Measurements from ENCODE around the gene KIAA0825.
"Not testable (repeated sequence)": the region's sequence is repeated elsewhere in the genome, so short reads cannot be mapped to it uniquely, and the experiment has no call there.

Gene KIAA0825

DNA sequence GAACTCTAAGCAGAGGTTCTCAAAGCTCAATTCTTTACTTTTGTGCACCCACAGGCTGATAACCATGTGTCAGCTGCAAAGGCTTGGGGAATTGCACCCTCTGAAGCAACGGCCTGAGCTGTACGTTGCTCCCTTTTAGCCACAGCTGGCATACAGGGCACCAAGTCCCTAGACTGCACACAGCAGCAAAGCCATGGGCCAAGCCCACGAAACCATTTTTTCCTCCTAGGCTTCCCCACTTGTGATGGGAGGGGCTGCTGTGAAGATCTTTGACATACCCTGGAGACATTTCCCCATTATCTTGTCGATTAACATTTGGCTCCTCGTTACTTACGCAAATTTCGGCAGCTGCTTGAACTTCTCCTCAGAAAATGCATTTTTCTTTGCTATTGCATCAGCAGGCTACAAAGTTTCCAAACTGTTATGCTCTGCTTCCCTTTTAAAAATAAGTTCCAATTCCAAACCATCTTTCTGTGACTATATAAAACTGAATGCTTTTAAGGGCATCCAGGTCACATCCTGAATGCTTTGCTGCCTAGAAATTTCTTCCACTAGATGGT, 23.0 kb downstream of the KIAA0825 start:
- DNase-seq (ENCODE audit: low read depth in 2 of 3, low spot score in 2 of 3): no peak

DNA sequence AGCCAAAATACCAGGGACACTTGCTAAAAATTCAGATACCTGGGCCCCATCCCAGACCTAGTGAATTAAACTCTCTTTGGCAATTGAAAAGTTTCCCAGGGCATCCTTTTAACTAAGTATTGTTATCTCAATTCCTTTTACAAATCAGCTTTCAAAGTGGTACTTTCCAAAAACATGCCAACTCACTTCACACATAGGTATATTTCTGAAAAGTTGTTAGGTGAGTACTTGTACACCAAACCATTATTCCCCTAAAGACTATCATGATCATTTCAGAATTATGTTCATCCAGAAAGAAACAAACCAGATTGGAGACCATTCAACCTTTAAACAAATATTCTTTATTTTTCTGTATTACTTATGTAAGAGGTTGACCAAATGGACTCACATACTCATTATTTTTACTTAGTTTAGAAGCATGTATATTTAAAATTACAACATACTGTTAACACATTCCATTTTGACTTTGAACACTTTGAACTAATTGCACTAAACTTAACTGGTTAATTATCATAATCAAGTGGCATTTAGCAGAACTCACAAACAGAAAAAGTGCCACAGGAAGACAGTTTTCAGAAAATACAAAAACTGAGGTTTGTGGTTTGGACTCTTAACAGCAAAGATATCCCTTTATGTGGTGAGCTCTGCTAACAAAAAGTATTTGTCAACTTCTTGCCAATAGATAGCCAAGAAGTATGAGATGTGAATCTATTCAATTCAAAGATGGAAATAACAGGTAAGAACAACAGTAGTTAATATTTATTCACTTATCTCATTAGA, 40.7 kb downstream of the KIAA0825 start:
- DNase-seq (ENCODE audit: low read depth in 2 of 3, low spot score in 2 of 3): no peak

DNA sequence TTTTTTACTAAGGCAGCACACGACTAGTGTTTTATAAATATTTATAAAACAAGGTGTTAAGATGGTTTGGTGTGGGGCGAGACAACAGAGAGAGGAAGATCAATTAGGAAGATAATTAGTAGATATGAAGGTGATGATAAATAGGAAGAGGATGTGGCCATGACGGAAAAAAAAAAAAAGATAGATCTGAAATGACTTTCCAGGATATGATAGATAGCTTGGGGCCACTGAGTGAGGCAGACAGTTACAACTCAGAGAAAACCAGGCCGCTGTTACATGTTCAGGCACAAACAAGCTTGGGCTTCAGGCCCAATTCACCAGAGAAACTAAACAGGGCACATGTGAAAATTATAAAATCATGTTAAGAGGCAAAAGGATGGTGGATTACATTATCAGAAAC, 43.2 kb downstream of the KIAA0825 start:
- DNase-seq (ENCODE audit: low read depth in 2 of 3, low spot score in 2 of 3): no peak

DNA sequence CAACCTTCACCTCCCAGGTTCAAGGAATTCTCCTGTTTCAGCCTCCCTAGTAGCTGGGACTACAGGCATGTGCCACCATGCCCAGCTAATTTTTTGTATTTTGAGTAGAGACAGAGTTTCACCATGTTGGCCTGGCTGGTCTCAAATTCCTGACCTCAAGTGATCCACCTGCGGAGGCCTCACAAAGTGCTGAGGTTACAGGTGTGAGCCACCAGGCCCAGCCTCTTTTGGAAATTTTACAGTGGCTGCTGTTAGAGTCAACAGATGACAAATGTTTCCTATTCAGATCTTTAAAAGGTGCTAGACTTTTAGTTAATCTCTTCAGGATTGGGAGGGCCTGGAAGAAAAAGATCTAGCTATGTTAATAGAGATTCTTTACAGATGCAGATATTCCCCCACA, 45.1 kb downstream of the KIAA0825 start:
- not testable (repeated sequence) for DNase-seq (ENCODE audit: low read depth in 2 of 3, low spot score in 2 of 3)

DNA sequence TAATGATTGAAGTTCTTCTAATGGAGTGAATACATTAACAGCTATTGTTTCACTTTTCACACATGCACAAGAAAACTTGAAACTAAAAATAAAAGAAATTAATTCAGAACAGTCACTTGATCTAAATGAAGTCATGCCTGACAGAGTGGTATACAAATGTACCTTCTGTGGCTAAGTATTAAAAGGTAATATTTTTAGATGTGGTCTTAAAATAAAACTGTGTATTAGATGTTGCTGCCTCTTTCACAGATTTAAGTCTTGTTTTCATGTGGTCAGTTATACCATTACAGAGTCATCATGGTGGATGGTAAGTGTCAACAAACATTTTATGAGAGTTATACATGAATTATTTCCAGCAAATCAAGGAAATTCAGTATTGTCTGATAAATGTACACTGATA, 47.0 kb downstream of the KIAA0825 start:
- DNase-seq (ENCODE audit: low read depth in 2 of 3, low spot score in 2 of 3): no peak

DNA sequence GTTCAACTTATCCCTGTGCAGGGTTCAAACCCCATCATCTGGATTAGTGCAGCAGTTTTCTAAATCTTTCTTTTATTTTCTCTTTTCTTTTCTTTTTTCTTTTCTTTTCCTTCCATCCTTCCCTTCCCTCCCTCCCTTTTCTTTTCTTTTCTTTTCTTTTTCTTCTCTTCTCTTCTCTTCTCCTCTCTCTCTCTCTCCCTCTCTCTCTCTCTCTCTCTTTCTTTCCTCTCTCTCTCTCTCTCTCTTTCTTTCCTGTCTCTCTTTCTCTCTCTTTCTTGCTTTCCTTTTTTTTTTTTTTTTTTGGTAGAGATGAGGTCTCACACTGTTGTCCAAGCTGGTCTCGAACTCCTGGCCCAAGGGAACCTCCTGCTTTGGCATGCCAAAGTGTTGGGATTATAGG, 53.6 kb downstream of the KIAA0825 start:
- no peak for DNase-seq (ENCODE audit: low read depth in 2 of 3, low spot score in 2 of 3)

DNA sequence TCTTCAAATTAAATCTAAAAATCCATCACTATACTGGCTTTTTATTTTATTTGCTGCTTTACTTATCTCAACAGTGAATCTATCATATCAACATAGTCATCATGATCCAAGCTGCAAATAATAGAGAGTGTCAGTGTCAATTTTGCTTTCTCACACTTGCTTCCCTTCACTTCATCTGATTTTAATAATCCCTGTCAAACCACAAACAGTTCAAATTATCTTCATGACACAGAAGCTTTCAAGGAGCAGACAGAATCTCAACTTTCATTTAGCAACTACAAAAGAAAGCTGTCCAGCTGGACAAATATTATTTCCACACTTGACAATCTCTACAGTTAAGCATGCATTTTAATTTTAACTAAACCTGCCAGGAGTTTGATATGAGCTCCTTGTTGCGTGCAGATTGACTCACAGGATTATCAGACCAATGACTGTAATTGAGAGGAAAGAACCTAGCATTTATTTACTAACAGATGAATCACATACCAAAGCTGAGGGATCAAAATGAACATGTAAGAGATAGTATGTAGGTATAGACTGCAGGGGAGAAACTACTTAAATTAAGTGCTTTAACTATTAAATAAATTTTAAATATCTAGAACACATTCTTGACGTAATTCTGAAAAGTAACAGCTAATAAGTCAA, 56.0 kb downstream of the KIAA0825 start:
- no peak for DNase-seq (ENCODE audit: low read depth in 2 of 3, low spot score in 2 of 3)

DNA sequence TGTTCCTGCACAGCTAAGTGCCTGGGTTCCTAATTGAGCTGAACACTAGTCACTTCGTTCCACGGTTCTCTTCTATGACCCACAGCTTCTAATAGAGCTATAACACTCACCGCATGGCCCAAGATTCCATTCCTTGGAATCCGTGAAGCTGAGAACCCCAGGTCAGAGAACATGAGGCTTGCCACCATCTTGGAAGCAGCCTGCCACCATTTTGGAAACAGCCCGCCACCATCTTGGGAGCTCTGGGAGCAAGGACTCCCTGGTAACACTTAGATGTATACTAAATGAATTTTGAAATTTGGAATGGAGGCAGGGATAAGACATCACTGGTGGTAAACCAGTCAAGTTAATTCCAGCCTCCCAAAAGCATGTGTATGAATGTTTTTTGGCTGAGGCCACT, 60.4 kb downstream of the KIAA0825 start:
- no peak for DNase-seq (ENCODE audit: low read depth in 2 of 3, low spot score in 2 of 3)

DNA sequence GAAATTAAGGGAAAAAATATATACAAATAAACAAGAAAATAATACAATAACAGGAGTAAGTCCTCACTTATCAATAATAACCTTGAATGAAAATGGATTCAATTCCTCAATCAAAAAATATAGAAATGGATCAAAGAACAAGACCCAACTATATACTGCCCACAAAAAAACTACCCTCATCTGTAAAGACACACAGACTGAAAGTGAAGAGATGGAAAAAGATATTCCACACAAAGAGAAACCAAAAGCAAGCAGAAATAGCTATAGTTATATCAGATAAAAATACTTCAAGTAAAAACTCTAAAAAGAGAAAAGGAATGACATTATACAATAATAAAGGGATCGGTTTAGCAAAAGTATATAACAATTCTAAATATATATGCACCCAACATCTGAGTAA, 66.5 kb downstream of the KIAA0825 start:
- no peak for DNase-seq (ENCODE audit: low read depth in 2 of 3, low spot score in 2 of 3)

DNA sequence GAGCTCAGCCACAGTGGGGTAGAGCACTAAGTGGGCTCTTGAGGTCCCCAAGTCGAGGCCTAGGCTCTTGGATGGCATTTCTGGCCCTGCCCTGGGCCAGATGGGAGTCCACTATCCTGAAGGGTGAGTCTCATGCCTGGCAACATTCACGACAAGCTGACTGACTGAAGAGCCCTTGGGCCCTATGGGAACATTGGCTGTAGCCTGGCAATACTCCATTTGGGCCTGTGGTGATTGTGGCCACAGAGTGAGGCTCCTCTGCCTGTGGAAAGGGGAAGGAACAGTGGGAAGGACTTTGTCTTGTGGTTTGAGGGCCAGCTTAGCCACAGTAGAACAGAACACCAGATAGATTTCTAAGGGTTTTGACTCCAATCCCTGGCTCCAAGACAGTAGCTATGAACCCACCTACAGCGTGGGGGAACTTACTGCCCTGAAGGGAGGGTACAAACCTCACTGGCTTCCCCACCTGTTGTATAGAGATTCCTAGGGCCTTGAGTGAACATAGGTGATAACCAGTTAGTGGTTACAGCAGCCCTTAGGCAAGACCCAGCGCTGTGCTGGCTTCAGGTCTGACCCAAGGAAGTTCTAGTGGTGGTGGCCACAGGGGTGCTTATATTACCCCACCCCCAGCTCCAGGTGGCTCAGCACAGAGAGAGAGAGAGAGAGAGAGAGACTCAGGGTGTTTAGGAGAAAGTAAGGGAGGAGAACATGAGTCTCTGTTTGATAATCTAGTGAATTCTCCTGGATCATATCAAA, 72.4 kb downstream of the KIAA0825 start:
- no peak for DNase-seq (ENCODE audit: low read depth in 2 of 3, low spot score in 2 of 3)

DNA sequence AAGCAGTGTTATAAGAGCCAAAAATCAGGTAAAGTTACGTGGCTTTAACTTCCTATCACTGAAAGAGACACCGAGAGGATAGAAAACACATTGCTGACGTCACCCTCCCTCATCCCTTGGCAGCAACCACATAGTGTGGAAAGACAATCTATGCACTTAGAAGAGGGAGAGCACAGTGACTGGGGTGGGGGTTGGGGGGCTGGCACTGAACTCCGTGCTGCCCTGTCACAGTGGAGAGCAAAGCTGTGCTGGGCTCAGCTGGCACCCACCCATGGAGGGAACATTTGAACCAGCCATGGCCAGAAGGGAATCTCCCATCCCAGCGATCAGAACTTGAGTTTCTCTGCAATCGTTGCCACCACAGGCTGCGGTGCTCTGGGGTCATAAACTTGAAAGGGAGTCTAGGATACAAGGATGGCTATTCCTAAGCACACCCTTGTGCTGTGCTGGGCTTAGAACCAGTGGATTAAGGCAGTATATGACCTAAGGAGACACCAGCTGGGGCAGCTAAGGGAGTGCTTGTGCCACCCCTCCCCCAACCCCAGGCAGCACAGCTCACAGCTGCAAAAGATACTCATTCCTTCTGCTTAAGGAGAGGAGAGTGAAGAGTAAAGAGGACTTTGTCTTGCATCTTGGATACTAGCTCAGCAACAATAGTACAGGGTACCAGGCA, 73.4 kb downstream of the KIAA0825 start:
- no peak for DNase-seq (ENCODE audit: low read depth in 2 of 3, low spot score in 2 of 3)

DNA sequence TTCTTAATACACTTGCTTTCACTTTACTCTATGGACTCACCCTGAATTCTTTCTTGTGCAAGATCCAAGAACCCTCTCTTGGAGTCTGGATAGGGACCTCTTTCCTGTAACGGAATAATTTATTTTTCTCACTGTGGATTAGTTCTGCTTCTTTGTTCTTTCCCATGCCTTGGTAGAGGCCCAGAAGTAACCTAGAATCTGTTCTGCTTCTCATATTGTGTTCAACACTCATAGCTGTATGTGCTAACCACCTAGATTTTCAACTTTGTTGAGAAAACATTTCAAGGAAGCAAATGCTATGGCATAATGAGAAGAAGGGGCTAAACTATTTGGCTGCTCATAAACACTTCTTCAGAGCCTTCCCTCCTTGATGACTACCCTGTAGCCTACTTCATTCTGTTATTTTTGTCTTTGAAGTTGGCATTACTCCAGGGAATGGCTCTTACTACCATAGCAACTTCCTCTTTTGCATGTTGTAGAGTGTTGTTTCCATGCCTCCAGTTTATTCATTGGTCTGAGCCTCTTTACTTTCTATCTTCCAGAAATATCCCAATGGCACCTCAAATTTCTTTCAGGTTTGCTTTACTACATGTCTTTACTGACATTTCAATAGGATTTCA, 74.3 kb downstream of the KIAA0825 start:
- no peak for DNase-seq (ENCODE audit: low read depth in 2 of 3, low spot score in 2 of 3)

DNA sequence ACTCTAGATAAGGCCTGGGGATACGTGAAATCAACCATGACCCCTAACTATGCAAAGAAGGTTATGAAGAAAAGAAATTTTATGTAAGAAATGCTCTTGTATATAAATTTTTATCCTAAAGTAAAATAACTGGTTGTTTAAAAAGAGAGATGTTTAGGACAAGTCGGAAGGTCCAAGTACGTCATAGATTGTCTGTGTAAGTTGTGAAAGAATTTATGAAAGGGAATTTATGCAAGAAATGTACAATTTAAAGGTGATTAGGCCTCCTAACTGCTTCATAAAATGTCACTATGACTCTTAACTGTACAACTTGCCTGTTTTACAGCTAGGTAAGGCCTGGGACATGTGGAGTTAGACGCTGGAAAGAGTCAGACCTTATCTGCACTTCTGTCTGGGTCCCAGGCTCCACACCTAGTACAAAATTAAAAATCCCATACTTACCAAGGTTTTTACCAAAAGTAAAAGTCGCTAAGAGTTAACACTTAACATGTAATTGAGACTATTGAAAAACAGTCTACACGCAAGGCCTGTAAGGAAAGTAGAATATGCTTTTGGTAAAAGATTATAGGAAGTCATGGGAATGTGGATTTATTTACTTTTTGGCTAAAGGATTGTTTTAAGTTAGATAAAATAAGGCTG, 77.4 kb downstream of the KIAA0825 start:
- DNase-seq (ENCODE audit: low read depth in 2 of 3, low spot score in 2 of 3): no peak

DNA sequence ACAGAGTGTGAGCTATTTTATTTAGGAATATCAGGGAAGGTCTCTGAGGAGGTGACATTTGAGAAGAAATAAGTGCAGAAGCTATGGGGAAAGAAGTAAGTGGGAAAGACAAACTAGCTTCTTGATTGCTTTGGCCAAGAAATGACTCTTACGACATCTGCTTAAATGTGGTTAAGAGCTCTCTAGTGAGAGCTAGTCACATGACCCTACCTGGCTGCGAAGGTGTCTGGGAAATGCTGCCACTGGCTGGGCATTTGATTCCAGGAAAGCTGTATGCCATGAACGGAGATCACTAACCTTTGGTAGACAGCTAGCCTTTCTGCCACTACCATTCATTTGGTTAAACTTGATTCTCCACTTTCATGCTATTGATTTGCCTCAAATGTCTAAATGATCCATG, 80.1 kb downstream of the KIAA0825 start:
- no peak for DNase-seq (ENCODE audit: low read depth in 2 of 3, low spot score in 2 of 3)

DNA sequence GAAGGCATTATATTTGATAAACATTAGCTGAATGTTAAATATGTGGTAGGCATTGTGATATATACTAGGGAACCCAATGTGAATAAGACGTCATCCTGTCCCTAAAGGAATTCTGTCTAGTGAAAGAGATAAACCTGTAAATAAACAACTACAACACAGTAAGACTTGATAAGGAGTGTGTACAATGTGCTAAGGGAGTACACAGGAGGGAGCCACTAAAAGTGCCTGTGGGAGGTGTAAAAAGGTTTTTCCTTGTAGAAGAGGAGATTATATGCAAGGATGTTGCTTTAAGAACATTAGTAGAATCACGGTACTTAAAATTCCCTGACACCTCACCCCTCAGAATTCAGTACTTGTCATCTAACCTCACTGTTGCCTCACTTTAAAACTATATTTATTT, 91.7 kb downstream of the KIAA0825 start:
- no peak for DNase-seq (ENCODE audit: low read depth in 2 of 3, low spot score in 2 of 3)

DNA sequence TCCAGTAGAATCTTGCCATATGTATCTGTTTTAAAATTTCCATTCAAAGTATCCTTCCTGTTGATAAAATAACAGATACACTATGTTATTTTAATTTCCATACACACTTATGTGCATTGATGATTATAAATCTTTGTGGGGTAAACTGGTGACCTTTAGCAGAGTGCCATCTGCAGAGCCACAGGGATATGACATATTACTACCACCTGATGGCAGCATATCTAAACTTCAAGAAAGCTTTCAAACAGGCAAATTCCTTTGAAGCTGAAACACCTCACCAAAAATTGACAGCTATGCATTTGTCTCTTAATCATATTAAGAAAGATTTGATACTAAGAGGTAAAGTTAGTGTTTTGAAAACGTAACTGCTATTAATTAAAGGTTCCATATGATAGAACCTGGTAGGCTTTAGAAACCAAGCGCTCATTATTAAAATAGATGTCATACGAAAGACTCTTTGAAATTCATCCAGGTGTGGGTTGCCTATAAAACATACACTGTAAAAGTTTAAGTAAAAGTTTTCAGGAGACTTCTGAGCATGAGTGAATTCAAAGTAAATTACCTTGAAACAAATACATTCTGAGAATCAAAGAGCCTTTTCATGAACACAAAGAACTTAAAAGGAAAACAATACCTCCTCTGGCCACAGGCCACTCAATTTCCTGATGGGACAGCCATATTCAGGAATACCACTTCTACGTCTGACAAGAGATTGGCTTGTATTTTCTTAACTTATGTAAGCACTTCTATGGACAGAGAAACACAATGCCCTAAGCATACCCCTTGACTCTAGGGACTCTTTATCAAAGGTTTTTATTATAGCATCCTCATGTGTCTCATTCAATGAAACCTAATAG, 93.3 kb downstream of the KIAA0825 start:
- no peak for DNase-seq (ENCODE audit: low read depth in 2 of 3, low spot score in 2 of 3)

DNA sequence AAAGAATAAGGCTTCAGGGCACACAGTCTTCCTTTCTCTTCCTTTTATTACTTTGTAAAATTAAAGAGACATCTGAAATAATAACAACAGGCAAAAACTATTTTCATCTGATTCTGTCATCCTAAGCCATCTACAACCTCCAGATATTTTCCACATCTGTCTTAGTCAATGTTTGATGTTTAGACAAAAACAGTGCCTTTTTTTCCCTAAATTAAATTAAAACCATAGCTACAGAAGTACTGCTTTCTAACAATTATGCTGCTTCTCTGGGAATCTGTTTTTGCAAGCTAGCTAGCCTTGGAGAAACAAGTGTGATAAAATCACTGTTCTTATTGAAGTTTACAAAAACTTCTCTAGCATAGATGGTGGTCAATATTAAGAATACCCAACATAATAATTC, 95.4 kb downstream of the KIAA0825 start:
- DNase-seq (ENCODE audit: low read depth in 2 of 3, low spot score in 2 of 3): no peak

DNA sequence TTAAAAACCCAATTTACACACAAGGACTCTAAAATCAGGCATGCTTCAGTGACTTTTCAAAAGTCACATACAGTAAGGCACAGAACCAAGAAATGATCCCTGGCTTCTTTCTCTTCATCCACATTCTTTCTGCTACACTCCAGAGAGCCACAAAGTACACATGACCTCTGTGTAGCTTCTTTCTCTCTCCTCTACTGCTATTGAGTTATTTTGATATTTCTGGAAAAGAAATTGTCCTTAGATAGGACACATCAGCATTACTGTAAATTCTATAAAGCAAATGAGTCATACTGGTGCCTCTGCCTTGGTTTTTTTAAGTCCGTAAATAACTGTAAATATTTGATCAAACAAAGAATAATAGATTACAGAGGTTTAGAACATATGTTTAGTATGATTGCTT, 96.3 kb downstream of the KIAA0825 start:
- DNase-seq (ENCODE audit: low read depth in 2 of 3, low spot score in 2 of 3): no peak
